SK-N-SH (cell line): Measurements from ENCODE around the gene TC2N. TPM values are rescaled to one million over a fixed set of nuclear protein-coding genes. Genes with fewer than 3 reads are reported as not detected.

Experiments
- CTCF ChIA-PET: fragments of 300-600, 350-600 bp; formaldehyde crosslinking; extraction: SDS; loops from one replicate; lab custom pipeline; 2021; lab: Yijun Ruan, JAX
- POLR2A ChIA-PET: fragments of 350-600 bp; sonication (Branson Sonifier 250); formaldehyde crosslinking; extraction: SDS; loops from one replicate; lab custom pipeline; 2020; ENCODE audit warnings: antibody characterized with exemption, inconsistent platforms; lab: Yijun Ruan, JAX
- DNase-seq: peaks from one replicate; pipeline ENCODE4 v3.0.0; 2012
- H2AFZ ChIP-seq: fragments of 200-600 bp; sonication (generic); 2 replicates; pipeline ENCODE4 v1.8.1; 2016; ENCODE audit warnings: antibody characterized with exemption, mild to moderate bottlenecking, low read depth
- H3F3A ChIP-seq: fragments of 200-600 bp; sonication (generic); replicated peaks from 2 replicates; pipeline ENCODE3; 2016; ENCODE audit warnings: antibody characterized with exemption, mild to moderate bottlenecking; ENCODE audit not compliant: insufficient read depth
- H3K27ac ChIP-seq, 2 experiments: fragments of 200-500 bp in 1 of 2; fragments of 200-600 bp in 1 of 2; sonication (Bioruptor generic) in 1 of 2; sonication (generic), shearing (Covaris generic) in 1 of 2; 2 replicates each; pipeline versions ENCODE4 v1.5.1 to v1.6.1; 2014 to 2016; ENCODE audit warnings: low read depth in 2 of 2, inconsistent platforms in 1 of 2, low read length in 1 of 2, mild to moderate bottlenecking in 1 of 2, mixed read lengths in 1 of 2
- H3K27me3 ChIP-seq: fragments of 200-600 bp; sonication (generic), shearing (Covaris generic); 2 replicates; pipeline ENCODE4 v1.6.1; 2016; ENCODE audit warnings: mixed run types; ENCODE audit not compliant: insufficient read depth
- H3K36me3 ChIP-seq, 2 experiments: fragments of 200-500 bp in 1 of 2; fragments of 200-600 bp in 1 of 2; sonication (Bioruptor generic) in 1 of 2; sonication (generic) in 1 of 2; replicated peaks in 1 of 2; 2 replicates each; pipeline versions ENCODE3 to v1.5.1; 2014 to 2016; ENCODE audit warnings: low read length in 1 of 2, mild to moderate bottlenecking in 1 of 2; ENCODE audit not compliant: insufficient read depth in 2 of 2, control insufficient read depth in 1 of 2
- H3K4me1 ChIP-seq, 2 experiments: fragments of 200-500 bp in 1 of 2; fragments of 200-600 bp in 1 of 2; sonication (Bioruptor generic) in 1 of 2; sonication (generic), shearing (Covaris generic) in 1 of 2; 2 replicates each; pipeline versions ENCODE4 v1.5.1 to v1.6.1; 2014 to 2016; ENCODE audit warnings: low read depth in 1 of 2, low read length in 1 of 2, mixed run types in 1 of 2; ENCODE audit not compliant: insufficient read depth in 2 of 2, control insufficient read depth in 1 of 2
- H3K4me2 ChIP-seq: fragments of 200-600 bp; sonication (generic), shearing (Covaris generic); 2 replicates; pipeline ENCODE4 v1.6.1; 2017; ENCODE audit warnings: mixed run types
- H3K4me3 ChIP-seq, 2 experiments: fragments of 200-500 bp in 1 of 2; fragments of 200-600 bp in 1 of 2; sonication (Bioruptor generic) in 1 of 2; sonication (generic), shearing (Covaris generic) in 1 of 2; 2 replicates each; pipeline versions ENCODE4 v1.5.1 to v1.8.1; 2014 to 2016; ENCODE audit warnings: low read depth in 2 of 2, inconsistent platforms in 1 of 2, low read length in 1 of 2, mild to moderate bottlenecking in 1 of 2, mixed read lengths in 1 of 2, moderate library complexity in 1 of 2
- H3K79me2 ChIP-seq: fragments of 200-600 bp; sonication (generic); 2 replicates; pipeline ENCODE4 v1.8.1; 2017; ENCODE audit warnings: mild to moderate bottlenecking; ENCODE audit not compliant: insufficient read depth
- H3K9ac ChIP-seq: fragments of 200-600 bp; sonication (generic); 2 replicates; pipeline ENCODE4 v1.6.1; 2017; ENCODE audit warnings: mixed run types
- H3K9me2 ChIP-seq: fragments of 200-600 bp; sonication (generic); 2 replicates; pipeline ENCODE4 v1.6.1; 2017; ENCODE audit warnings: mixed run types
- H3K9me3 ChIP-seq: fragments of 200-600 bp; sonication (generic); 2 replicates; pipeline ENCODE4 v1.6.1; 2017; ENCODE audit warnings: mixed run types, mild to moderate bottlenecking, moderate library complexity
- H4K20me1 ChIP-seq: fragments of 200-600 bp; sonication (generic); 2 replicates; pipeline ENCODE4 v1.6.1; 2017; ENCODE audit warnings: mild to moderate bottlenecking, mixed run types; ENCODE audit not compliant: insufficient read depth
- CTCF ChIP-seq: fragments of 200-600 bp; sonication (generic); IDR thresholded peaks from 2 replicates; pipeline ENCODE4 v1.6.1; 2017; ENCODE audit warnings: antibody characterized with exemption, mild to moderate bottlenecking, moderate library complexity
- EP300 ChIP-seq, 2 experiments: IDR thresholded peaks; 2 replicates each; pipeline versions ENCODE4 v1.4.0 to v1.6.1; 2012; ENCODE audit warnings: borderline replicate concordance in 1 of 2, low read depth in 1 of 2, low read length in 1 of 2
- FOXM1 ChIP-seq: IDR thresholded peaks from 2 replicates; pipeline ENCODE4 v1.4.0; 2012; ENCODE audit warnings: low read depth, mild to moderate bottlenecking
- GATA2 ChIP-seq: sonication (generic); formaldehyde crosslinking; IDR thresholded peaks from 2 replicates; pipeline ENCODE4 v1.5.0; 2020; ENCODE audit warnings: mild to moderate bottlenecking, missing genetic modification reagents
- JUND ChIP-seq: IDR thresholded peaks from 2 replicates; pipeline ENCODE4 v1.4.0; 2012
- NFIC ChIP-seq: IDR thresholded peaks from 2 replicates; pipeline ENCODE4 v1.4.0; 2012; ENCODE audit warnings: borderline replicate concordance
- NRF1 ChIP-seq: IDR thresholded peaks from 2 replicates; pipeline ENCODE4 v1.6.1; 2012; ENCODE audit warnings: low read depth, mild to moderate bottlenecking, low read length
- SMC3 ChIP-seq: IDR thresholded peaks from 2 replicates; pipeline ENCODE4 v1.6.1; 2012; ENCODE audit warnings: low read depth, low read length, improper control_type of control experiment
- TAF1 ChIP-seq: IDR thresholded peaks from 2 replicates; pipeline ENCODE4 v1.6.1; 2012; ENCODE audit warnings: low read depth, mild to moderate bottlenecking, low read length, moderate library complexity, borderline replicate concordance
- USF1 ChIP-seq: IDR thresholded peaks from 2 replicates; pipeline ENCODE4 v1.4.0; 2012; ENCODE audit warnings: low read depth, borderline replicate concordance
- USF2 ChIP-seq: fragments of 150-350 bp; IDR thresholded peaks from 2 replicates; pipeline ENCODE4 v1.6.1; 2017; ENCODE audit warnings: antibody characterized with exemption, low read length, low read depth, borderline replicate concordance
- YY1 ChIP-seq: IDR thresholded peaks from 2 replicates; pipeline ENCODE4 v1.4.0; 2012; ENCODE audit warnings: low read depth, mild to moderate bottlenecking
- WGBS: methylation state at CpG from one replicate; pipeline ENCODE4 v1.1.6; 2017; ENCODE audit warnings: low lambda C conversion rate; 5-methylcytosine and 5-hydroxymethylcytosine counted together
- polyA plus RNA-seq, 3 experiments: library from polyadenylated mRNA; depleted of rRNA; stranded (reverse); fragments of >200 nt; gene quantifications; 2 replicates each; pipeline ENCODE4 v1.2.3, GENCODE V29; 2012
- TF ChIP-seq, protein P1 (sequence below): IDR thresholded peaks from 2 replicates; pipeline ENCODE4 v1.4.0; 2012; ENCODE audit warnings: low read depth, borderline replicate concordance
- TF ChIP-seq, protein P2 (sequence below): fragments of 150-350 bp; IDR thresholded peaks from 2 replicates; pipeline ENCODE4 v1.6.1; 2016; ENCODE audit warnings: mild to moderate bottlenecking, low read depth, low read length

TC2N gene
- polyA plus RNA-seq, 1 of the 3 experiments (the other 2 are of a cell fraction): not detected

GRCh38 chr14:91750634-91751198 is 116.6 kb downstream of the TC2N start:
- Histone ChIP-seq H3K4me1 (no peaks in the 10 kb centered on the region), H3K36me3 (no peaks in the 10 kb centered on the region), H3K9me3 (no peaks in the 10 kb centered on the region), H3K79me2 (no peaks in the 10 kb centered on the region), H3K9me2 (no peaks in the 10 kb centered on the region), H4K20me1 (no peaks in the 10 kb centered on the region), H3K4me3 (no peak overlapping the region), H3K27me3 (no peaks in the 10 kb centered on the region), H3K27ac (no peak overlapping the region), H3K9ac (no peak overlapping the region), H3K4me2 (no peak overlapping the region), H2AFZ (no peak overlapping the region), H3F3A (no peaks in the 10 kb centered on the region)
- 55% methylated on average over 3 of the region's 3 CpGs for WGBS
- TF ChIP-seq NFIC (no peak), USF2 (no peak), SMC3 (no peak), GATA2 (CRISPR knock-in tag) (no peak), NRF1 (no peak), TAF1 (no peak), YY1 (no peak), CTCF (no peak)
- TF ChIP-seq, protein P1, sequence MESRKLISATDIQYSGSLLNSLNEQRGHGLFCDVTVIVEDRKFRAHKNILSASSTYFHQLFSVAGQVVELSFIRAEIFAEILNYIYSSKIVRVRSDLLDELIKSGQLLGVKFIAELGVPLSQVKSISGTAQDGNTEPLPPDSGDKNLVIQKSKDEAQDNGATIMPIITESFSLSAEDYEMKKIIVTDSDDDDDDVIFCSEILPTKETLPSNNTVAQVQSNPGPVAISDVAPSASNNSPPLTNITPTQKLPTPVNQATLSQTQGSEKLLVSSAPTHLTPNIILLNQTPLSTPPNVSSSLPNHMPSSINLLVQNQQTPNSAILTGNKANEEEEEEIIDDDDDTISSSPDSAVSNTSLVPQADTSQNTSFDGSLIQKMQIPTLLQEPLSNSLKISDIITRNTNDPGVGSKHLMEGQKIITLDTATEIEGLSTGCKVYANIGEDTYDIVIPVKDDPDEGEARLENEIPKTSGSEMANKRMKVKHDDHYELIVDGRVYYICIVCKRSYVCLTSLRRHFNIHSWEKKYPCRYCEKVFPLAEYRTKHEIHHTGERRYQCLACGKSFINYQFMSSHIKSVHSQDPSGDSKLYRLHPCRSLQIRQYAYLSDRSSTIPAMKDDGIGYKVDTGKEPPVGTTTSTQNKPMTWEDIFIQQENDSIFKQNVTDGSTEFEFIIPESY: no peak
- TF ChIP-seq, protein P2, sequence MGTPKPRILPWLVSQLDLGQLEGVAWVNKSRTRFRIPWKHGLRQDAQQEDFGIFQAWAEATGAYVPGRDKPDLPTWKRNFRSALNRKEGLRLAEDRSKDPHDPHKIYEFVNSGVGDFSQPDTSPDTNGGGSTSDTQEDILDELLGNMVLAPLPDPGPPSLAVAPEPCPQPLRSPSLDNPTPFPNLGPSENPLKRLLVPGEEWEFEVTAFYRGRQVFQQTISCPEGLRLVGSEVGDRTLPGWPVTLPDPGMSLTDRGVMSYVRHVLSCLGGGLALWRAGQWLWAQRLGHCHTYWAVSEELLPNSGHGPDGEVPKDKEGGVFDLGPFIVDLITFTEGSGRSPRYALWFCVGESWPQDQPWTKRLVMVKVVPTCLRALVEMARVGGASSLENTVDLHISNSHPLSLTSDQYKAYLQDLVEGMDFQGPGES: no peak
- ChIA-PET POLR2A (no interaction called here), CTCF (no interaction called here)
- no peak for DNase-seq

GRCh38 chr14:91749868-91750267 is 117.5 kb downstream of the TC2N start:
- Histone ChIP-seq H4K20me1 (no peaks in the 10 kb centered on the region), H3K9me3 (no peaks in the 10 kb centered on the region), H3K9me2 (no peaks in the 10 kb centered on the region), H3K79me2 (no peaks in the 10 kb centered on the region), H2AFZ (no peak overlapping the region), H3K36me3 (no peaks in the 10 kb centered on the region), H3K9ac (no peak overlapping the region), H3K27me3 (no peaks in the 10 kb centered on the region), H3K27ac (no peak overlapping the region), H3K4me3 (no peak overlapping the region), H3K4me2 (no peak overlapping the region), H3K4me1 (no peaks in the 10 kb centered on the region), H3F3A (no peaks in the 10 kb centered on the region)
- no peak for DNase-seq
- POLR2A ChIA-PET: no interaction called here
- 10% methylated on average over 2 of the region's 2 CpGs for WGBS
- CTCF ChIA-PET: no interaction called here
- TF ChIP-seq EP300 (IDR thresholded peaks at IDR 0.05; ENCODE audit: borderline replicate concordance in 1 of 2, low read depth in 1 of 2, low read length in 1 of 2) (no peak), JUND (no peak), FOXM1 (no peak), USF1 (no peak), SMC3 (no peak)
